IMR-90 (cell line): ENCODE measurements around the gene PLGLB2. TPM values are rescaled to one million over a fixed set of nuclear protein-coding genes. Genes with fewer than 3 reads are reported as not detected.
"Not testable (repeated sequence)": the region's sequence is repeated elsewhere in the genome, so short reads cannot be mapped to it uniquely, and the experiment has no call there.

Experiments used
- ATAC-seq: fragments of 200-7000 bp; cut with Tn5 transposase; 2 replicates; pipeline ENCODE4 v1.9.1; 2020; ENCODE audit warnings: low read depth, mild to moderate bottlenecking, moderate library complexity
- BruUV-seq: library from RNA; stranded (reverse); fragments of 400-500 nt; replicated peaks from 2 replicates; lab custom pipeline; 2021; lab: Mats Ljungman, UMichigan
- CTCF ChIA-PET: fragments of 300-600 bp; formaldehyde crosslinking; extraction: SDS; loops from one replicate; lab custom pipeline; 2021; ENCODE audit warnings: antibody characterized with exemption; lab: Yijun Ruan, JAX
- POLR2A ChIA-PET: fragments of 300-600 bp; sonication (Branson Sonifier 250); formaldehyde crosslinking; loops from one replicate; lab custom pipeline; 2022; ENCODE audit warnings: antibody characterized with exemption; ENCODE audit not compliant: unreplicated experiment; lab: Charles Lee
- DNase-seq: peaks from one replicate; pipeline ENCODE4 v3.0.0; 2013
- H2AFZ ChIP-seq: replicated peaks from 2 replicates; pipeline ENCODE3; 2013; ENCODE audit warnings: low read length, mild to moderate bottlenecking; ENCODE audit not compliant: poor library complexity
- H2AK5ac ChIP-seq: 2 replicates; pipeline ENCODE4 v1.6.1; 2013; ENCODE audit warnings: low read depth, low read length, inconsistent platforms
- H2AK9ac ChIP-seq: replicated peaks from 2 replicates; pipeline ENCODE3; 2013; ENCODE audit warnings: mild to moderate bottlenecking, low read depth, low read length, moderate library complexity; ENCODE audit not compliant: poor library complexity
- H2BK120ac ChIP-seq: 2 replicates; pipeline ENCODE4 v1.6.1; 2013; ENCODE audit warnings: low read depth, low read length, inconsistent platforms
- H2BK15ac ChIP-seq: 3 replicates; pipeline ENCODE4 v1.6.1; 2013; ENCODE audit warnings: low read depth, low read length, inconsistent platforms
- H2BK20ac ChIP-seq: 2 replicates; pipeline ENCODE4 v1.6.1; 2013; ENCODE audit warnings: low read depth, mild to moderate bottlenecking, inconsistent platforms, low read length, moderate library complexity
- H2BK5ac ChIP-seq: 2 replicates; pipeline ENCODE4 v1.6.1; 2013; ENCODE audit warnings: mild to moderate bottlenecking, low read depth, low read length, inconsistent platforms; ENCODE audit not compliant: poor library complexity, severe bottlenecking
- H3K14ac ChIP-seq: replicated peaks from 2 replicates; pipeline ENCODE4 v1.6.1; 2013; ENCODE audit warnings: low read depth, low read length, inconsistent platforms
- H3K18ac ChIP-seq: 2 replicates; pipeline ENCODE4 v1.6.1; 2013; ENCODE audit warnings: low read depth, low read length, control low read depth
- H3K23ac ChIP-seq: 2 replicates; pipeline ENCODE4 v1.6.1; 2013; ENCODE audit warnings: low read depth, low read length, inconsistent platforms
- H3K27ac ChIP-seq: 2 replicates; pipeline ENCODE4 v1.5.1; 2013; ENCODE audit warnings: mild to moderate bottlenecking, control low read depth, low read length; ENCODE audit not compliant: insufficient read depth
- H3K27me3 ChIP-seq: 2 replicates; pipeline ENCODE4 v1.6.1; 2013; ENCODE audit warnings: low read length; ENCODE audit not compliant: control insufficient read depth, insufficient read depth
- H3K36me3 ChIP-seq: 2 replicates; pipeline ENCODE4 v1.6.1; 2013; ENCODE audit warnings: low read length, mixed read lengths; ENCODE audit not compliant: control insufficient read depth, insufficient read depth
- H3K4ac ChIP-seq: 2 replicates; pipeline ENCODE4 v1.6.1; 2013; ENCODE audit warnings: low read depth, low read length, inconsistent platforms
- H3K4me1 ChIP-seq: 2 replicates; pipeline ENCODE4 v1.6.1; 2013; ENCODE audit warnings: low read length, mixed read lengths; ENCODE audit not compliant: control insufficient read depth, insufficient read depth
- H3K4me2 ChIP-seq: 2 replicates; pipeline ENCODE4 v1.6.1; 2013; ENCODE audit warnings: low read depth, mild to moderate bottlenecking, control low read depth, low read length, moderate library complexity
- H3K4me3 ChIP-seq: 2 replicates; pipeline ENCODE4 v1.5.1; 2013; ENCODE audit warnings: low read depth, mild to moderate bottlenecking, control low read depth, low read length, moderate library complexity; ENCODE audit not compliant: insufficient read depth
- H3K56ac ChIP-seq: 2 replicates; pipeline ENCODE4 v1.6.1; 2013; ENCODE audit warnings: low read length, inconsistent platforms; ENCODE audit not compliant: insufficient read depth; ENCODE audit errors: extremely low read depth
- H3K79me1 ChIP-seq, 2 experiments: 2 replicates each; pipeline ENCODE4 v1.6.1; 2013; ENCODE audit warnings: low read length in 2 of 2, inconsistent platforms in 1 of 2, low read depth in 1 of 2
- H3K9ac ChIP-seq: 2 replicates; pipeline ENCODE4 v1.6.1; 2013; ENCODE audit warnings: low read depth, low read length, control low read depth
- H3K9me1 ChIP-seq: 2 replicates; pipeline ENCODE4 v1.6.1; 2013; ENCODE audit warnings: low read length, inconsistent platforms; ENCODE audit not compliant: insufficient read depth
- H3K9me3 ChIP-seq: 2 replicates; pipeline ENCODE4 v1.6.1; 2013; ENCODE audit warnings: low read length; ENCODE audit not compliant: control insufficient read depth, insufficient read depth
- H4K20me1 ChIP-seq: 2 replicates; pipeline ENCODE4 v1.6.1; 2013; ENCODE audit warnings: low read length, inconsistent platforms; ENCODE audit not compliant: insufficient read depth
- H4K5ac ChIP-seq: 2 replicates; pipeline ENCODE4 v1.6.1; 2013; ENCODE audit warnings: mild to moderate bottlenecking, low read depth, low read length, control low read depth
- H4K8ac ChIP-seq, 2 experiments: 2 replicates each; pipeline ENCODE4 v1.6.1; 2013; ENCODE audit warnings: low read depth in 2 of 2, low read length in 2 of 2, control low read depth in 1 of 2, inconsistent platforms in 1 of 2
- H4K91ac ChIP-seq: 2 replicates; pipeline ENCODE4 v1.6.1; 2013; ENCODE audit warnings: low read depth, low read length, inconsistent platforms; ENCODE audit not compliant: insufficient read depth
- WGBS, 2 experiments: methylation state at CpG; one replicate each; pipeline versions ENCODE4 v1.1.5 to v1.1.7; 2013; ENCODE audit warnings: missing lambda C conversion rate in 2 of 2; ENCODE audit not compliant: insufficient read length in 1 of 2; ENCODE audit errors: extremely low coverage in 2 of 2; 5-methylcytosine and 5-hydroxymethylcytosine counted together
- dilution Hi-C: fragments of 300-500 bp; cut with HindIII; formaldehyde crosslinking; loops from one replicate; pipeline ENCODE4 v1.14.3; 2018; ENCODE audit warnings: low sequenced_read_pairs; ENCODE audit not compliant: unreplicated experiment
- in situ Hi-C: fragments of 300-500 bp; cut with MboI; formaldehyde crosslinking; loops from 3 replicates; pipeline ENCODE4 v1.14.3; 2019; ENCODE audit warnings: low sequenced_read_pairs, inconsistent platforms, mixed read lengths
- intact Hi-C: fragments of 100-400 bp; cut with micrococcal nuclease; formaldehyde crosslinking; loops from 2 replicates; pipeline ENCODE4 v1.10.0; 2022
- polyA plus RNA-seq, 3 experiments: library from polyadenylated mRNA; depleted of rRNA; stranded (reverse); fragments of >200 nt; gene quantifications; 2 replicates each; pipeline ENCODE4 v1.2.3, GENCODE V29; 2012; ENCODE audit warnings: low replicate concordance in 1 of 3
- total RNA-seq: library from RNA; depleted of rRNA; stranded (reverse); fragments of >200 nt; gene quantifications from 2 replicates; pipeline ENCODE4 v1.2.3, GENCODE V29; 2012

PLGLB2 gene
- total and polyA plus RNA-seq, 2 of the 4 experiments (the other 2 are of a cell fraction), result 0.72 to 1.3 TPM

- H3K27ac ChIP-seq, H3K4me2 ChIP-seq, intact Hi-C loops, H4K8ac ChIP-seq, BruUV-seq, DNase-seq, H3K18ac ChIP-seq, H3K9me3 ChIP-seq, H3K4me3 ChIP-seq, in situ Hi-C loops, H2AFZ ChIP-seq, H3K27me3 ChIP-seq, H3K14ac ChIP-seq, H3K4me1 ChIP-seq, H3K4ac ChIP-seq, H3K36me3 ChIP-seq, H3K23ac ChIP-seq, H4K91ac ChIP-seq, H2BK5ac ChIP-seq, H2BK20ac ChIP-seq, H3K9ac ChIP-seq, POLR2A ChIA-PET, H3K79me1 ChIP-seq, H3K56ac ChIP-seq, dilution Hi-C loops, H2AK5ac ChIP-seq, H2AK9ac ChIP-seq, H4K20me1 ChIP-seq, ATAC-seq, H4K5ac ChIP-seq, H2BK120ac ChIP-seq, H3K9me1 ChIP-seq, CTCF ChIA-PET, H2BK15ac ChIP-seq: not testable (repeated sequence)
- no CpG with 5 or more reads among the region's 2 CpGs for WGBS, 2 experiments
Measured at GRCh38 chr2:87708368-87708767, 39.5 kb upstream of the PLGLB2 start.

DNA sequence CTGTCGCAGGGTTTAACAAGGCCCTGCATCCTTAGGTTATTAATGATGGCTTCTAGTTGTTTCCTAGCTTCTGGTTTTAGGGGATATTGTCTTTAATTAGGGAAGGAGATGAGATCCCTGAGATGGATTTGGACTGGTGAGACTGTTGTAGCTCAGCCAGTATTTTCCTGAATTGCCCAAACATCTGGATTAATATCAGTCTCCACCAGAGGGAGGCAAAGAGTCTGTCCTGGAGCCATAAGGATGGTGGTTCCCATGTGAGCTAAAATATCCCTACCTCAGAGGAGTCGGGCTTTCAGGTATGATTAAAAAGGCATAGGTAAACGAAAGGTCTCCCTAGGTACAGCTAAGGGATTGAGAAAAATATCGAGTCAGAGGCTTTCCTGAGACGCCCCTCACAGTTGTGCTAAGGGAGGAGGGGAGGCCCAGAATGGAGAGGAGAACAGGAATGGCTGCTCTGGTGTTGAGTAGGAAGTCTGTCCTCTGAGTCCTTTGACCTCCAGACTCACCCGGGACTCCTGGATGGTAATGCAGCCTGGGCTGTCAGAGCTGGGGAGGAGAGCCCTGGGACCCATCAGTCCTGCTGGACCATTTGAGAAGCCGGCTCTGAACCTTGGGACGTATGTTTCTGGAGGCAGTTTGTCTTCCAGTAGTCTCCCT, 19.8 kb upstream of the PLGLB2 start:
- no CpG with 5 or more reads among the region's 8 CpGs for WGBS, 2 experiments
- H3K4me1 ChIP-seq, H4K91ac ChIP-seq, H3K18ac ChIP-seq, H3K9me1 ChIP-seq, POLR2A ChIA-PET, H3K9me3 ChIP-seq, CTCF ChIA-PET, H2BK15ac ChIP-seq, DNase-seq, H3K27me3 ChIP-seq, H4K20me1 ChIP-seq, H2AFZ ChIP-seq, H3K14ac ChIP-seq, H3K27ac ChIP-seq, H2AK9ac ChIP-seq, H4K8ac ChIP-seq, H3K4me3 ChIP-seq, in situ Hi-C loops, H3K9ac ChIP-seq, dilution Hi-C loops, H3K79me1 ChIP-seq, H3K36me3 ChIP-seq, H2BK5ac ChIP-seq, H2BK20ac ChIP-seq, intact Hi-C loops, H3K4ac ChIP-seq, H2AK5ac ChIP-seq, BruUV-seq, H3K4me2 ChIP-seq, H3K23ac ChIP-seq, H4K5ac ChIP-seq, H2BK120ac ChIP-seq, H3K56ac ChIP-seq: not testable (repeated sequence)
- peak; percentile 89 for ATAC-seq
